Large intestine (tissue), 3 donors: ENCODE measurements around the gene PRPF19. TPM values are rescaled to one million over a fixed set of nuclear protein-coding genes. Genes with fewer than 3 reads are reported as not detected.

Experiments
- DNase-seq, 2 donors: peaks; one replicate each; pipeline versions ENCODE4 v3.0.0 to v3.0.0-alpha.2; 2013
- H3K27ac ChIP-seq: one replicate; pipeline ENCODE4 v1.5.1; 2013; ENCODE audit warnings: low read length
- H3K27me3 ChIP-seq: 2 replicates; pipeline ENCODE4 v1.6.1; 2013; ENCODE audit warnings: low read length; ENCODE audit not compliant: control insufficient read depth, insufficient read depth
- H3K36me3 ChIP-seq: 2 replicates; pipeline ENCODE4 v1.6.1; 2013; ENCODE audit warnings: low read length; ENCODE audit not compliant: control insufficient read depth, insufficient read depth
- H3K4me1 ChIP-seq: one replicate; pipeline ENCODE4 v1.6.1; 2013; ENCODE audit warnings: low read length; ENCODE audit not compliant: control insufficient read depth, insufficient read depth
- H3K4me3 ChIP-seq: one replicate; pipeline ENCODE4 v1.5.1; 2013; ENCODE audit warnings: low read length
- H3K9me3 ChIP-seq: one replicate; pipeline ENCODE4 v1.6.1; 2013; ENCODE audit warnings: mild to moderate bottlenecking, low read depth, low read length, moderate library complexity; ENCODE audit not compliant: control insufficient read depth
- WGBS: methylation state at CpG from one replicate; pipeline ENCODE4 v1.1.5; 2013; ENCODE audit warnings: low lambda C conversion rate; ENCODE audit not compliant: insufficient coverage; 5-methylcytosine and 5-hydroxymethylcytosine counted together
- polyA plus RNA-seq: library from polyadenylated mRNA; unstranded; fragments of 120-200 nt; gene quantifications from one replicate; pipeline ENCODE4 v1.2.1, GENCODE V29; 2013

PRPF19 gene
- polyA plus RNA-seq, 1 donor: 92.6 TPM

DNA sequence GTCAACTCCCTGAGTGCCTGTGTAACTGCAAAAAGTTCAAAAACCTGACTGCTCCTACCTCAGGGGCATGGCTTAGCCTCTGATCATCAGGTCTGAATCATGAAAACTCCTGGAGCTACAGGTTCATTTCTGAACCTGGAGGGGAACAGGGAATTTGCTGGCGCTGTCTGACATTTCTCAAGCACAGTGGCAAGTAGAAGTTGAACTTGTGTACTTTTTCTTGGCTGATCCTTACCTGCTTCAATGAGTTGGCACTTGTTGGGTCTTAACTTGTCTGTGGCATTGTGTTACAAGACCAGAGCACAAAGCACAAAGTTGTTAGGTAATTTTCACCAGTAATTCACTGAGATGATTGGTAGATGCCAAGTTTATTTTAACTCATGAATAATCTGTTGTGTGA, 10.9 kb upstream of the PRPF19 start:
- peaks cover 29% of the 10 kb centered on the region for H3K36me3 ChIP-seq
- DNase-seq: no peak
- H3K27me3 ChIP-seq: no peaks in the 10 kb centered on the region
- H3K4me3 ChIP-seq: no peak overlapping the region
- WGBS: no CpG with 5 or more reads among the region's 1 CpG
- no peaks in the 10 kb centered on the region for H3K9me3 ChIP-seq
- H3K4me1 ChIP-seq: peaks cover 20% of the 10 kb centered on the region
- H3K27ac ChIP-seq: no peak overlapping the region

DNA sequence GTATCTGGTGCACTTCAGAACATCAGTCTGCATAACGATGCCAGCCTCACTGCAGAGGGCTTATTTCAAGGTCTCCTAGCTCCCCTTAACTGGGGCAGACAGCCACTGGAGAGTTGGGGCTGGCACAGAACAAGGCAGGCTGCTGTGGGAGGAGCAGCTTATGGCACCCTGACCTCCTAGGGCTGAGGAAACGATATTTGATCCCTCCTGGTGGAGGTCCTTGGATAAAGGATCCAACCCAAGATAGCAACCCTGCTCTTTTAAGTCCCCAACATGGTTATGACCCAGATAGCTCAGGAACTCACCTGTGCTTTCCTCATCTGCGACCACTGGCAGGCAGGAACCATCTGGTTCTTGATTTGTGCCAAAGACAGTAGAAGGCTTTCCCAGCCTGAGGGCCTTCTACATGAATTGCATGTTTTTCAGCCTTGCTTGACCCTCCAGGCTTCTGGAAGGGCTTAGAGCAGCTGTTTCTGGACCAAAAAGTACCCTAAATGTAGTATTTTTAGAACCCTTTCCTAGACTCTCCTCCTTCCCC, 10.4 kb upstream of the PRPF19 start:
- no CpG with 5 or more reads among the region's 3 CpGs for WGBS
- peaks cover 20% of the 10 kb centered on the region for H3K4me1 ChIP-seq

DNA sequence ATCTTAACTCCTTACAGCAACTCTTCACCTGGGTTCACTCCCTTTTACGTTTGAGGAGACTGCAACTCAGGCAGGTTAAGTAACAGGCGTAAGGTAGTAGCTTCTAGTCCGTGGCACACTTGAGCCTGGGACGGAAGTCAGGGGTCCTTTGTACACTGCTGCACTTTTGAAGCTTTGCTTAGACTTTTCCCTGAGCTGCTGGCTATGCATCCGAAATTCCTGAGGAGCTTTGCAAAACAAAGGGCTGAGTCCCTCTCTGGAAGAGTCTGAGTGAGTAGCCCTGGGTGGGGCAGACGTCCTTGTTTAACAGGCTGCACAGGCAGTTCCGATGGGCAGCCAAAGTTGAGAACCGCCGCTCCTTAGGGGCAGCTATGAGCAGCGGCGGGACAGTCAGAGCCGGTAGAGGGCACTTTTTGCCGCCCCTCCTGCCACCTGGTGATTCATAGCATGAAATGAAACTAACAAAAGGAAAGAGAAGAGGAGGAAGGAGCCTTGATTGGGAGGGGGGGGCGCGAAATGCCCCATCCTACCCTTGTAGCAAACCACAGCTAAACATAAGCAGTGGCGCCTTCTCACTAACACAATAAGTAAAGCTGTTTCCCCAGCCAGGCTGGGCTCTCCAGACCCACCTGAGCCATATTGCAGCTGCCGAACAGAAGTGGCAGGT, 9.0 kb upstream of the PRPF19 start:
- peak in 1 of 2 donors; percentile 55 for DNase-seq

More for the DNA sequence above, 10.4 kb upstream of the PRPF19 start:
- no peaks in the 10 kb centered on the region for H3K9me3 ChIP-seq
- no peak overlapping the region for H3K4me3 ChIP-seq
- DNase-seq: no peak
- peaks cover 23% of the 10 kb centered on the region for H3K36me3 ChIP-seq
- H3K27ac ChIP-seq: no peak overlapping the region
- peaks cover 2% of the 10 kb centered on the region for H3K27me3 ChIP-seq

DNA sequence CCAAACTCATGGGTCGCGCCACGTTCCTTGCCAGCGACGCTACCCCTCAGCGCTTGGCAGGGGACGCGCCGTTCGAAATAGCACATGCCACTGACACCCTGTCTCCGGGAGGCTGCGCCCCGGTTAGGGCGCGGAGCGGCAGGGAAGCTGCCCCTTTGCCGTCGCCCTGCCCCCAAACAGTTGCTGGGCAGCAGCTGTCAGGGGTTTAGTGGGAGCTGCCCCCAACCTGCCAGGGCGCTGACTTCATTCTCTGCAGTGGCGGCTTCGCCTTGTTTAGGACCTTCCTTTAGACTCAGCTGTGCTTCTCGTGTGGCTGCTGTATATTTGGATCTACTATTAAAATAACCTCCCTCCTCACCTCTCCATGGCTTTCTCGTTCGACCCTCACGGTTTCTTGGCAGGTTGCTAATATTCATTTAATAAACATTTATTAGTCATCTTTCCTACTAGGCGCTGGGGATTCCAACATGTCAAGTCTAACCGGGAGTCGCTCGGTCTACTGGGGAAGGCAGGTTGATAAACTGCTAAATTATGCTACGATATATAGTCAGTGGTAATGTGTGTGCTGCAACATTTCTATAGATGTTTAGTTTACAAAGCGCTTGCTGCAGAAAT, 8.4 kb upstream of the PRPF19 start:
- Histone ChIP-seq H3K27me3 (peaks cover 4% of the 10 kb centered on the region), H3K27ac (peak overlapping the region; percentile 87), H3K9me3 (no peaks in the 10 kb centered on the region), H3K4me3 (peak overlapping the region; percentile 71), H3K4me1 (peaks cover 20% of the 10 kb centered on the region), H3K36me3 (peaks cover 4% of the 10 kb centered on the region)
- peak in 1 of 2 donors; percentile 66 for DNase-seq
- WGBS: 0% methylated on average over 4 of the region's 31 CpGs

More for the DNA sequence above, 9.0 kb upstream of the PRPF19 start:
- Histone ChIP-seq H3K27ac (peak overlapping the region; percentile 24), H3K4me1 (peaks cover 20% of the 10 kb centered on the region), H3K9me3 (no peaks in the 10 kb centered on the region), H3K4me3 (peak overlapping the region; percentile 71), H3K27me3 (peaks cover 2% of the 10 kb centered on the region), H3K36me3 (peaks cover 10% of the 10 kb centered on the region)
- 0% methylated on average over 1 of the region's 17 CpGs for WGBS

DNA sequence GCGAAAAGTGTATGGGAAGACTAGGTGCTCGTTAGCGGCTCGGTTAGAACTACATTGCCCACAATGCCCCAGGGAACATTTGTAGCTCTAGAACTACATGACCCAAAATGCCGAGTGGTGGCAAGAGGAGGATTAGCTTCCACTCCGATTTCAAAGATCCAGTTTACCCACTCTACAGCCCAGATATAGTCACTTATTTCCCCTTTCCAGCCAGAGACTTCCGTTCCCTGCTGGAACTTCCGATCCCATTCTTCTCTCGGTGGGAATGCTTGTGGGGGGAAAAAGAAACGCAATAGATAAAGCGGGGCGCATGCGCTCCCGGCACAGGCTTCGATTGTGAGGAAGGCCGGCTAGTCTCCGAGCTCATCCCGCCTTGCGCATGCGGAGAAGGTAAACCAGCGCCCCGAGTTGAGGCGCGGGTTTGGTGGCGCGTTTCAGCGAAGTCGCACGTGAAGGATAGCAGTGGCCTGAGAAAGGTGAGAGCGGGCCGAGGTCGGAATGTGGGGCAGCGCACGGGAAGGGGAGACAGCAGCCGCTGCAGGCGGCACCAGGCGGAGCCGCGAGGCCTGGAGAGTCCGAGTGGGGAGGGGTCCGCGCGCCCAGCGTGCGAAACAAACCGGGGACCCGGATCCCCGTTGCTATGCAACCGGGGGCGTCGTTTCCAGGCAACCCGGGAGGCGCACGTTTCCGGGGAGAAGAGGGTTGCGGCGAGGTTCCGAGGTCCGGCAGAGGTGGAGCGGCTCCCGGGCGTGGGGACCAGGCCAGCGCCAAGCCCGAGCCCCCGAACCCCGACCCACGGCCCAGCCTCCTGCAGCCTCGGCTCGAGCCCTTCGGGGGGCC, 7.6 kb upstream of the PRPF19 start, which contains the start of gene TMEM109:
TMEM109 (plus strand) TSS at position 366 of the 840 bp plus-strand sequence. CDS start 5,536 bp downstream, outside the sequence.
- DNase-seq: peak; percentile 84 to 93
- peaks cover 20% of the 10 kb centered on the region for H3K4me1 ChIP-seq

DNA sequence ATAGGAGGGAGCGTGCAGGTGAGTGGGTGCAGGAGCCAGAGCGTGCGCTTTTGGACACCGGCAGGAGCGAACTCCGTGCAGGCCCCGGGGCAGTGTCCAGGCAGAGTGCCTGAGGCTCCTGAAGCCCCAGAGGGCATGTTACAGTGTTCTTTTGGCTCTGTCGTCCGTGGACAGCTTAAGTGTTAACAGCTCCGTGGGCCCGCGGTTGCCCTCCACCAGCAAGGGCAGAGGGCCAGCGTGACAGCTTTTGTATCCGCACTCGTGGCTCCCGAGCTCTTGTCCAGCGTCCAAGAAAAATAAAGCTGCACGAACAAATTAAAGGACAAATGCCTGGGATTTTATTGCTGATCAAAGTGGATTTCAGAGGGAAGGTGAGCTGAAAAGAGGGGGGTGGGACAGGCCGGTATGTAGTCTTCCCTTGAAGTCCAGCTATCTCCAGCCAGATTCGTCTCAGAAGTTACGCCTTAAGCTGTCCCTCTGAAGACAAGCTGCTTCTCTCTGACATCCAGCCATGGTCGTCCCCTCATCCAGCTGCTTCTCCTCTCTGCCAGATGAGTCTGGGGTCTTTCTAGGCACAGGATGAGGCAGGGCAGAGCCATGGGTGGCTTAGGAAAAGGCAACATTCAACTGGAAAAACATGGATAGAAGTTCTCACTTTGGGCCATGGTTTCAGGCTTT, 6.6 kb upstream of the PRPF19 start:
- Histone ChIP-seq H3K9me3 (no peaks in the 10 kb centered on the region), H3K4me3 (no peak overlapping the region), H3K4me1 (peaks cover 20% of the 10 kb centered on the region), H3K27ac (no peak overlapping the region), H3K36me3 (peaks cover 2% of the 10 kb centered on the region), H3K27me3 (peaks cover 4% of the 10 kb centered on the region)
- whole genome bisulfite sequencing: 98% methylated on average over 5 of the region's 22 CpGs
- no peak for DNase-seq

More for the DNA sequence above, 7.6 kb upstream of the PRPF19 start, which contains the start of gene TMEM109:
- no peaks in the 10 kb centered on the region for H3K9me3 ChIP-seq
- peak within 1 kb of the TSS; percentile 87 for H3K27ac ChIP-seq
- WGBS: 0% methylated on average over 4 of the region's 70 CpGs
- peaks cover 2% of the 10 kb centered on the region for H3K36me3 ChIP-seq
- H3K4me3 ChIP-seq: peak within 1 kb of the TSS; percentile 71
- peaks cover 4% of the 10 kb centered on the region for H3K27me3 ChIP-seq

DNA sequence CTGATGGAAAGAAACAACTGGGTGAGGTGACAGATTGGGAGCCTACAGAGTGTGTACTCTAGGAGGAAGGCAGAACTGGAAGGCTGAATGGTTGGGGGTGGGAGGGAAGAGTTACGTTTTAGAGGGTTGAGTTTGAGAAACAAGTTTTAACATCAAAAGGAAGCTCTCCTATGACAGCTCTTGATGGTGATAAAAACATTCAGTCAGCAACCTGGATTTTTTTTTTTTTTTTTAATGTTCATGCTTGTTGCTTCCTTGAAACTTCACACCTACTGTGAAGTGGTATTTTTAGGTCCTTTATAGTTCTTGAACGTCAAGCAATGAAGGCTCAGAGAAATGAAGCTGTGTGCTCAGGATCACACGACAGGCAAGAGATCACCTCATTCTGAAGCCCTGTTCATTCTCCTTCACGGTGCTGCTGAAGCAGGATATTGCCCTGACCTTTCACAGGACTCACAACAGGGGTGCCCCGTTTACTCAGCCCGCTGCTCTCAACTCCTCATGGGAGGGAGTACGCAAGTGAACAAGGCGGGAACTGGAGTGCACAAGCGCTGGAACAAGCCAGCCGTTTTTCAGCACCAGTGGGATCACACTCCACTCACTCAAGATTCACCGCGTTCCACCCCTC, 6.0 kb upstream of the PRPF19 start:
- H3K9me3 ChIP-seq: no peaks in the 10 kb centered on the region
- H3K36me3 ChIP-seq: peaks cover 2% of the 10 kb centered on the region
- DNase-seq: no peak
- WGBS: 83% methylated on average over 1 of the region's 12 CpGs
- H3K4me1 ChIP-seq: peaks cover 20% of the 10 kb centered on the region
- no peak overlapping the region for H3K27ac ChIP-seq
- H3K27me3 ChIP-seq: peaks cover 4% of the 10 kb centered on the region
- H3K4me3 ChIP-seq: no peak overlapping the region

DNA sequence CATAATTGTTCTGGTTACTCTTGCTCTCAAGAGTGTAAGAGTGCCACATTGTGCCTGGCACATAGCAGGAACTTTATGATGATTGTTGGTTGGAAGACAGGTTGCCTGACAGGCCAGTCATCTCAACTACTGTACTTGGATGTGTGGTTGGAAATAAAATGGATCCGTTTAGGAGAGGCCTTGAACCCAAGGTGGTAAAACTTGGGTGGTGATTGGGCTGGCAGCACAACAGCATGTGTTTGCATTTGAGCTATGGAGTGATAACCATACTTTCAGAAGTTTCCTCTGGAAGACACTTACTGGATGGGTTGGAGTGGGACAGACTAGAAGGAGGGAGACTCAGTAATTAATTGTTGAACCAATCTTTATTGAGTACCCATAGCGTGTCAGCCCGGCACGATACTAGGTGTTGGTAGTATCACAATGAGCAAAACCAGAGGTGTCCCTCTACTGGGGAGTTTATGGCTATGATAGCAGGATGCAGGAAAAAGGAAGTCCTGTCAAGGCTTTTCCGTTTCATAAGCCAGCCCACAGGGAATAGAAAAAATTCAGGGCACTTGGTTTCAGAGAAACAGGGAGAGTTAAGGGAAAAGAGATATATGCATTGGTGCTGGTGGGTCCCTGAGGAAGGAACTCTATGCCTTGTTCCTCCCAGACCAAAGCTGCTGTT, 4.5 kb upstream of the PRPF19 start:
- Histone ChIP-seq H3K36me3 (no peaks in the 10 kb centered on the region), H3K4me1 (peaks cover 21% of the 10 kb centered on the region), H3K9me3 (no peaks in the 10 kb centered on the region), H3K27me3 (peaks cover 4% of the 10 kb centered on the region), H3K27ac (no peak overlapping the region), H3K4me3 (no peak overlapping the region)
- DNase-seq: no peak
- no CpG with 5 or more reads among the region's 5 CpGs for WGBS

DNA sequence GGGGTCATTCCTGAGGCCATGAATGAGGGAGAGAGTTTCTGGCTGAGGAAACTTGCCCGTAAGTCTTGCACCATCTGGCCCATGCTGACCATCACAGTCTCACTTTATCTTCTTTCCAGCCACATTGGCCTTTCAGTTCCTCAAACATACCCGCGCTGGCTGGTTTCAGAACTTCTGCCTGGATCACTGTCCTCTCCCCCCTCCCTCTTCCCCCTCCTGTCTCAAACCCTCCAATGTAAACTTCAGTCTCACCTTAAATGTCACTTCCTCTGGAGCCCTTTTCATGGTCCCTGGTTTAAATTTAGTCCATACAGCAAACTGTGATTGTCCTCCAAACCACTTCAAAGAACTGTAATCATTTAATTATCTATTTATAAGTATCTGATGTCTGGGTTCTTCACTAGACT, 3.9 kb upstream of the PRPF19 start:
- WGBS: no CpG with 5 or more reads among the region's 3 CpGs
- DNase-seq: no peak

More for the DNA sequence above, 3.9 kb upstream of the PRPF19 start:
- Histone ChIP-seq H3K36me3 (no peaks in the 10 kb centered on the region), H3K4me1 (peaks cover 15% of the 10 kb centered on the region), H3K27ac (no peak overlapping the region), H3K9me3 (no peaks in the 10 kb centered on the region), H3K27me3 (peaks cover 4% of the 10 kb centered on the region), H3K4me3 (no peak overlapping the region)
